Measurements from ENCODE around the gene OR3A2. TPM values are rescaled to one million over a fixed set of nuclear protein-coding genes. Genes with fewer than 3 reads are reported as not detected.
"Not testable (repeated sequence)": the region's sequence is repeated elsewhere in the genome, so short reads cannot be mapped to it uniquely, and the experiment has no call there.

OR3A2 gene
- total and polyA plus RNA-seq, 9 of the 15 experiments (the other 6 are each of a cell fraction or from before 2014, with no cell fraction given), result not detected

DNA sequence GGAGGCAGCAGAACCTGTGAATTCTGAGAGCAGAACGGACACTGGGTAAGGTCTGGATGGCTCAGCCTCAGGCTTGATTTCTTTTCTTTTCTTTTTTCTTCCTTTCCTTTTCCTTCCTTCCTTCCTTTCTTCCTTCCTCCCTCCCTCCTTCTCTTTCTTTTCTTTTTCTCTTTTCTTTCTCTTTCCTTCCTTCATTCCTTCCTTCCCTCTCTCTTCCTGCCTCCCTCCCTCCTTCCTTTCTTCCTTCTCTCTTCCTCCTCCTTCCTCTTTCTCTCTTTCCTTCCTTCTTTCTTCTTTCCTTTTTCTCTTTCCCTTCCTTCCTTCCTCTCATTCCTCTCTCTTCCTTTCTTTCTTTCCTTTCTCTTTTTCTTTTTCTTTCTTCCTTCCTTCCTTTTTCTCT, 125.9 kb downstream of the OR3A2 start:
- no TSS peak for BruUV-seq (replicated peaks)
- Histone ChIP-seq H3K36me3 (ENCODE audit: control insufficient read depth, insufficient read depth, low read length) (no peaks in the 10 kb centered on the region), H3K27me3 (ENCODE audit: control insufficient read depth in 2 of 2, insufficient read depth in 2 of 2, low read length in 2 of 2) (peaks cover 0 to 12% of the 10 kb centered on the region in 2 experiments; a peak in 3 of 5 replicates), H2AFZ (ENCODE audit: low read depth, low read length) (no peak overlapping the region), H3K79me2 (ENCODE audit: control insufficient read depth, insufficient read depth, low read length) (no peaks in the 10 kb centered on the region), H3K4me1 (replicated peaks in 1 of 2; ENCODE audit: control insufficient read depth in 2 of 2, insufficient read depth in 2 of 2, low read length in 2 of 2) (no peaks in the 10 kb centered on the region), H3K27ac (ENCODE audit: extremely low read depth, low read depth, low read length) (no peak overlapping the region), H3K9me3 (replicated peaks; ENCODE audit: control insufficient read depth, insufficient read depth, low read depth, low read length) (no peaks in the 10 kb centered on the region), H3K4me3 (no peak overlapping the region), H3K4me2 (ENCODE audit: insufficient read depth, low read length) (no peak overlapping the region), H3K9ac (ENCODE audit: insufficient read depth in 1 of 2, low read depth in 2 of 2, low read length in 2 of 2) (no peak overlapping the region), H4K20me1 (replicated peaks; ENCODE audit: control insufficient read depth, insufficient read depth, low read length) (no peaks in the 10 kb centered on the region), H3K9me1 (ENCODE audit: control insufficient read depth, insufficient read depth, low read length) (no peaks in the 10 kb centered on the region)
- DNase-seq (ENCODE audit: extremely low read depth in 1 of 4, low spot score in 3 of 4) (no peak), FAIRE-seq (no peak), ATAC-seq (no peak)
- ChIA-PET CTCF (ENCODE audit: low intra/inter-chr PET ratio) (no interaction called here), POLR2A (no interaction called here)
- in situ Hi-C loops (cut with MboI), result no loop called here
- no CpG with 5 or more reads among the region's 1 CpG for WGBS (ENCODE audit: insufficient coverage, low coverage, missing lambda C conversion rate)
- no peak for TF ChIP-seq BRD9 (IDR thresholded peaks at IDR 0.05; ENCODE audit: low read depth, partially characterized antibody)
- TF ChIP-seq, protein P1, sequence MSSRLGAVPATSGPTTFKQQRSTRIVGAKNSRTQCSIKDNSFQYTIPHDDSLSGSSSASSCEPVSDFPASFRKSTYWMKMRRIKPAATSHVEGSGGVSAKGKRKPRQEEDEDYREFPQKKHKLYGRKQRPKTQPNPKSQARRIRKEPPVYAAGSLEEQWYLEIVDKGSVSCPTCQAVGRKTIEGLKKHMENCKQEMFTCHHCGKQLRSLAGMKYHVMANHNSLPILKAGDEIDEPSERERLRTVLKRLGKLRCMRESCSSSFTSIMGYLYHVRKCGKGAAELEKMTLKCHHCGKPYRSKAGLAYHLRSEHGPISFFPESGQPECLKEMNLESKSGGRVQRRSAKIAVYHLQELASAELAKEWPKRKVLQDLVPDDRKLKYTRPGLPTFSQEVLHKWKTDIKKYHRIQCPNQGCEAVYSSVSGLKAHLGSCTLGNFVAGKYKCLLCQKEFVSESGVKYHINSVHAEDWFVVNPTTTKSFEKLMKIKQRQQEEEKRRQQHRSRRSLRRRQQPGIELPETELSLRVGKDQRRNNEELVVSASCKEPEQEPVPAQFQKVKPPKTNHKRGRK (tag; IDR thresholded peaks at IDR 0.05), result peak; percentile 74
- intact Hi-C loops (cut with micrococcal nuclease), result no loop called here

DNA sequence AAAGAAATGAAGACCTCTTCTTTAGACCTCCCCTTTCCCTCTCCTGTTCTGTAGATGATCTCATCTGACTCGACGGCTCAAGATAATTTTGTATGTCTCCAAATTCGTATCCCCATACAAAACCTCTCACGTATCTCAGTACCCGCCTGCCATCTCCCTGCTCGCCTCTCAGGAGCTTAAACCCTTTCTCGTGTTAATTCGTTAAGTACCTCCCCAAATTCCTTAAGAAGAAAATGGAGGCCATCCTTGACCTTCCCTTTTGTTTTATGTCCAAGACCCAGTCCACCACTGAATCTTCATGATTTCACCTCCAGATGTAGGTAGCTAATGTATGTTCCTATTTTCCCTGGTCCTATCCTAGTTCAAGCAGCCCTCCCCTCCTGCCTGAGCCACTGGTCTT, 129.5 kb downstream of the OR3A2 start:
- 0% methylated on average over 6 of the region's 8 CpGs for WGBS (ENCODE audit: insufficient coverage, low coverage, missing lambda C conversion rate)
- no peak overlapping the region for H3K27ac ChIP-seq (ENCODE audit: extremely low read depth, low read depth, low read length)
- in situ Hi-C loops (cut with MboI) (no loop called here), intact Hi-C loops (cut with micrococcal nuclease) (no loop called here)
- no peaks in the 10 kb centered on the region for H3K36me3 ChIP-seq (ENCODE audit: control insufficient read depth, insufficient read depth, low read length)
- DNase-seq (ENCODE audit: extremely low read depth in 1 of 4, low spot score in 3 of 4) (no peak), ATAC-seq (no peak), FAIRE-seq (no peak)
- BruUV-seq (replicated peaks), result no TSS peak
- no peaks in the 10 kb centered on the region for H3K79me2 ChIP-seq (ENCODE audit: control insufficient read depth, insufficient read depth, low read length)
- ChIA-PET CTCF (ENCODE audit: low intra/inter-chr PET ratio) (no interaction called here), POLR2A (no interaction called here)
- no peaks in the 10 kb centered on the region for H3K4me1 ChIP-seq (replicated peaks in 1 of 2; ENCODE audit: control insufficient read depth in 2 of 2, insufficient read depth in 2 of 2, low read length in 2 of 2)
- no peak overlapping the region for H2AFZ ChIP-seq (ENCODE audit: low read depth, low read length)
- peaks cover 0 to 7% of the 10 kb centered on the region in 2 experiments; a peak in 2 of 5 replicates for H3K27me3 ChIP-seq (ENCODE audit: control insufficient read depth in 2 of 2, insufficient read depth in 2 of 2, low read length in 2 of 2)
- no peak overlapping the region for H3K4me2 ChIP-seq (ENCODE audit: insufficient read depth, low read length)
- no peak overlapping the region for H3K4me3 ChIP-seq
- H3K9ac ChIP-seq (ENCODE audit: insufficient read depth in 1 of 2, low read depth in 2 of 2, low read length in 2 of 2), result no peak overlapping the region
- H4K20me1 ChIP-seq (replicated peaks; ENCODE audit: control insufficient read depth, insufficient read depth, low read length), result no peaks in the 10 kb centered on the region
- H3K9me3 ChIP-seq (replicated peaks; ENCODE audit: control insufficient read depth, insufficient read depth, low read depth, low read length), result no peaks in the 10 kb centered on the region
- H3K9me1 ChIP-seq (ENCODE audit: control insufficient read depth, insufficient read depth, low read length), result no peaks in the 10 kb centered on the region
- TF ChIP-seq MTA1 (IDR thresholded peaks at IDR 0.05; ENCODE audit: borderline replicate concordance) (no peak), NEUROD1 (IDR thresholded peaks at IDR 0.05; ENCODE audit: borderline replicate concordance, low read depth, low read length, partially characterized antibody) (no peak)
- TF ChIP-seq, protein P2, sequence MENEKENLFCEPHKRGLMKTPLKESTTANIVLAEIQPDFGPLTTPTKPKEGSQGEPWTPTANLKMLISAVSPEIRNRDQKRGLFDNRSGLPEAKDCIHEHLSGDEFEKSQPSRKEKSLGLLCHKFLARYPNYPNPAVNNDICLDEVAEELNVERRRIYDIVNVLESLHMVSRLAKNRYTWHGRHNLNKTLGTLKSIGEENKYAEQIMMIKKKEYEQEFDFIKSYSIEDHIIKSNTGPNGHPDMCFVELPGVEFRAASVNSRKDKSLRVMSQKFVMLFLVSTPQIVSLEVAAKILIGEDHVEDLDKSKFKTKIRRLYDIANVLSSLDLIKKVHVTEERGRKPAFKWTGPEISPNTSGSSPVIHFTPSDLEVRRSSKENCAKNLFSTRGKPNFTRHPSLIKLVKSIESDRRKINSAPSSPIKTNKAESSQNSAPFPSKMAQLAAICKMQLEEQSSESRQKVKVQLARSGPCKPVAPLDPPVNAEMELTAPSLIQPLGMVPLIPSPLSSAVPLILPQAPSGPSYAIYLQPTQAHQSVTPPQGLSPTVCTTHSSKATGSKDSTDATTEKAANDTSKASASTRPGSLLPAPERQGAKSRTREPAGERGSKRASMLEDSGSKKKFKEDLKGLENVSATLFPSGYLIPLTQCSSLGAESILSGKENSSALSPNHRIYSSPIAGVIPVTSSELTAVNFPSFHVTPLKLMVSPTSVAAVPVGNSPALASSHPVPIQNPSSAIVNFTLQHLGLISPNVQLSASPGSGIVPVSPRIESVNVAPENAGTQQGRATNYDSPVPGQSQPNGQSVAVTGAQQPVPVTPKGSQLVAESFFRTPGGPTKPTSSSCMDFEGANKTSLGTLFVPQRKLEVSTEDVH (IDR thresholded peaks at IDR 0.05; ENCODE audit: low read depth, partially characterized antibody), result no peak

DNA sequence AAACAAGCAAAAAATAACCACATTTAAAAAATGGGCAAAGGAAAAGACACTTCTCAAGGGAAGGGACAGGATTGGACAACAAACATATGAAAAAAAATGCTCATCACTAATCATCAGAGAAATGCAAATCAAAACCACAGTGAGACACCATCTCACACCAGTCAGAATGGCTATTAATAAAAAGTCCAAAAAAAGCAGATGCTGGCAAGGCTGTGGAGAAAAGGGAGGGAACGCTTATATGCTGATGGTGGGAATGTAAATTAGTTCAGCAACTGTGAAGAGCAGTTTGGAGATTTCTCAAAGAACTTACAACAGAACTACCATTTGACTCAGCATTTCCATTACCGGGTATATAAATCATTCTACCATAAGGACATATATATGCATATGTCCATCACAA, 137.1 kb downstream of the OR3A2 start:
- ATAC-seq; H3K9me1 ChIP-seq (ENCODE audit: control insufficient read depth, insufficient read depth, low read length); H3K9me3 ChIP-seq (replicated peaks; ENCODE audit: control insufficient read depth, insufficient read depth, low read depth, low read length); DNase-seq (ENCODE audit: extremely low read depth in 1 of 4, low spot score in 3 of 4); FAIRE-seq; H3K27me3 ChIP-seq (ENCODE audit: control insufficient read depth in 2 of 2, insufficient read depth in 2 of 2, low read length in 2 of 2); H4K20me1 ChIP-seq (replicated peaks; ENCODE audit: control insufficient read depth, insufficient read depth, low read length); POLR2A ChIA-PET; in situ Hi-C loops (cut with MboI); CTCF ChIA-PET (ENCODE audit: low intra/inter-chr PET ratio); H3K4me1 ChIP-seq (replicated peaks in 1 of 2; ENCODE audit: control insufficient read depth in 2 of 2, insufficient read depth in 2 of 2, low read length in 2 of 2); H3K79me2 ChIP-seq (ENCODE audit: control insufficient read depth, insufficient read depth, low read length); H3K36me3 ChIP-seq (ENCODE audit: control insufficient read depth, insufficient read depth, low read length); H3K4me2 ChIP-seq (ENCODE audit: insufficient read depth, low read length); H3K9ac ChIP-seq (ENCODE audit: insufficient read depth in 1 of 2, low read depth in 2 of 2, low read length in 2 of 2); intact Hi-C loops (cut with micrococcal nuclease); H2AFZ ChIP-seq (ENCODE audit: low read depth, low read length); BruUV-seq (replicated peaks); H3K27ac ChIP-seq (ENCODE audit: extremely low read depth, low read depth, low read length); H3K4me3 ChIP-seq: not testable (repeated sequence)
- no CpG with 5 or more reads among the region's 2 CpGs for WGBS (ENCODE audit: insufficient coverage, low coverage, missing lambda C conversion rate)
